ENCODE data around the gene FAM13A. TPM values are rescaled to one million over a fixed set of nuclear protein-coding genes. Genes with fewer than 3 reads are reported as not detected.

FAM13A gene
- total RNA-seq, 1 experiment from 2014 or later: 26.7 TPM

DNA sequence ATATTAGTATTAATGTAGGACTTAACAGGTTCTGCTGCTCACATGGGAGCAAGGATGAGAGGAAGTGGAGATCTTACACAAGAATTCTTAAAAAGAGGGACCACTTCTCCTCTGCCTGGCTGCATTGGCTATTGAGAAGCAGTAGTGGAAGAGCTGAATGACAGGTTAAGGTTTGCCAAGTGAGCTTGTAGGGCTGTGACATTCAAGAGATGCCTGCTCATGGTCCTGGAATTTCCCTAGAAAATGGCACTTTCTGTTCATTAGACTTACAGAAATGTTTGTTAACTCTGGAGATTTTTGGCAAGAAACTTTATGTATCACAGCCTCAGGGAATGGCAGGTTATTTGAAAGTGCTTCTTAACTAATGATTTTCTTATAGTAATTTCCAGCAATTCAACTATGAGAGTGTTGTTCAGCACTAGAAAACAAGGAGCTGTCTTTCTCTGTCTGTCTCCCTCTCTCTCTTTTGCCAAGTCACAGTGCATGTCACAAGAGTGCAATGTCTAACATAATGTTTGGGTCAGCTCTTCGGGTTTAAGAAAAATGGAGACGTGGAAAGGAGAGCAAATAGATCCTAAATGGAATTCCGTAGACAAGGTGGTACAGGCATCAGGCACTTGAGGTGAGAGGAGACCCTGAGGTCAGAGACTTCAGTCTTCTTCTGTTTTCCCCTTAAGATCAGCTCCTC lies 351.0 kb downstream of the FAM13A start:
- ChIA-PET POLR2A (ENCODE audit: unreplicated experiment) (no interaction called here), CTCF (interaction anchor here (0.7 to 1.1 kb wide), 2 partner anchors 43 to 65 kb away, joined by 3 to 7 read pairs; no protein-coding TSS in a partner anchor)
- no peaks in the 10 kb centered on the region for H4K20me1 ChIP-seq (ENCODE audit: insufficient read depth)
- no peaks in the 10 kb centered on the region for H3K4me1 ChIP-seq (replicated peaks; ENCODE audit: insufficient read depth)
- no peak overlapping the region for H3K4me3 ChIP-seq
- TF ChIP-seq, protein P1, sequence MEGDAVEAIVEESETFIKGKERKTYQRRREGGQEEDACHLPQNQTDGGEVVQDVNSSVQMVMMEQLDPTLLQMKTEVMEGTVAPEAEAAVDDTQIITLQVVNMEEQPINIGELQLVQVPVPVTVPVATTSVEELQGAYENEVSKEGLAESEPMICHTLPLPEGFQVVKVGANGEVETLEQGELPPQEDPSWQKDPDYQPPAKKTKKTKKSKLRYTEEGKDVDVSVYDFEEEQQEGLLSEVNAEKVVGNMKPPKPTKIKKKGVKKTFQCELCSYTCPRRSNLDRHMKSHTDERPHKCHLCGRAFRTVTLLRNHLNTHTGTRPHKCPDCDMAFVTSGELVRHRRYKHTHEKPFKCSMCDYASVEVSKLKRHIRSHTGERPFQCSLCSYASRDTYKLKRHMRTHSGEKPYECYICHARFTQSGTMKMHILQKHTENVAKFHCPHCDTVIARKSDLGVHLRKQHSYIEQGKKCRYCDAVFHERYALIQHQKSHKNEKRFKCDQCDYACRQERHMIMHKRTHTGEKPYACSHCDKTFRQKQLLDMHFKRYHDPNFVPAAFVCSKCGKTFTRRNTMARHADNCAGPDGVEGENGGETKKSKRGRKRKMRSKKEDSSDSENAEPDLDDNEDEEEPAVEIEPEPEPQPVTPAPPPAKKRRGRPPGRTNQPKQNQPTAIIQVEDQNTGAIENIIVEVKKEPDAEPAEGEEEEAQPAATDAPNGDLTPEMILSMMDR (conservative IDR thresholded peaks at IDR 0.05): no peak
- TF ChIP-seq EZH2 (IDR thresholded peaks at IDR 0.05; ENCODE audit: low read depth): no peak
- H3K27ac ChIP-seq: no peak overlapping the region
- intact Hi-C loops (cut with micrococcal nuclease; ENCODE audit: unreplicated experiment): no loop called here
- H3K79me2 ChIP-seq (ENCODE audit: low read depth): no peaks in the 10 kb centered on the region
- H3K36me3 ChIP-seq (ENCODE audit: low read depth): no peaks in the 10 kb centered on the region
- H3F3A ChIP-seq (ENCODE audit: insufficient read depth, low read depth): no peaks in the 10 kb centered on the region
- no peaks in the 10 kb centered on the region for H3K27me3 ChIP-seq (ENCODE audit: insufficient read depth, low read depth)
- no peaks in the 10 kb centered on the region for H3K9me2 ChIP-seq (ENCODE audit: insufficient read depth)
- no peaks in the 10 kb centered on the region for H3K9me3 ChIP-seq (ENCODE audit: insufficient read depth, low read depth)
- no peak overlapping the region for H3K4me2 ChIP-seq
- no peak overlapping the region for H2AFZ ChIP-seq
- no peak for DNase-seq
- no TSS peak for BruUV-seq (replicated peaks)

DNA sequence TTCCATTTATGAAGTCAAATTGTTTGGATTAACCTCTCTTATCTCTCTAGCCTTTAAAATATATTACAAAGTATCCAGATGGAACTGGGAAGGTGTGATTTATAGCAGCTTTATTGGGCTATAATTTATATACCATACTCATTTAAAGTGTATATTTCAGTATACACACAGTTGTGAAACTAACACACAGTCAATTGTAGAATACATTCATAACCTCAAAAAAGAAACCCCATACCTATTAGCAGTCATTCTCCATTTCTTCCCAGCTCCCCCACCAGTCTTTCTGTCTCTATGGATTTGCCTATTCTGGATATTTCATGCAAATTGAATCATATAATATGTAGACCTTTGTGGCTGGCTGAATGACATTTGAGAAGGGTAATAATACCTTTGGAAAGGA lies 351.8 kb downstream of the FAM13A start:
- no peaks in the 10 kb centered on the region for H3K27me3 ChIP-seq (ENCODE audit: insufficient read depth, low read depth)
- no peaks in the 10 kb centered on the region for H3K79me2 ChIP-seq (ENCODE audit: low read depth)
- CTCF ChIA-PET: no interaction called here
- no peak overlapping the region for H2AFZ ChIP-seq
- no peak for DNase-seq
- no peaks in the 10 kb centered on the region for H3K36me3 ChIP-seq (ENCODE audit: low read depth)
- no peaks in the 10 kb centered on the region for H3K9me3 ChIP-seq (ENCODE audit: insufficient read depth, low read depth)
- H3K4me2 ChIP-seq: no peak overlapping the region
- H3K27ac ChIP-seq: no peak overlapping the region
- no peak overlapping the region for H3K4me3 ChIP-seq
- no peaks in the 10 kb centered on the region for H3K4me1 ChIP-seq (replicated peaks; ENCODE audit: insufficient read depth)
- no peaks in the 10 kb centered on the region for H3F3A ChIP-seq (ENCODE audit: insufficient read depth, low read depth)
- no peak for TF ChIP-seq EZH2 (IDR thresholded peaks at IDR 0.05; ENCODE audit: low read depth)
- TF ChIP-seq, protein P1 (conservative IDR thresholded peaks at IDR 0.05): no peak
- no peaks in the 10 kb centered on the region for H3K9me2 ChIP-seq (ENCODE audit: insufficient read depth)
- BruUV-seq (replicated peaks): no TSS peak
- intact Hi-C loops (cut with micrococcal nuclease; ENCODE audit: unreplicated experiment): no loop called here
- POLR2A ChIA-PET (ENCODE audit: unreplicated experiment): no interaction called here
- no peaks in the 10 kb centered on the region for H4K20me1 ChIP-seq (ENCODE audit: insufficient read depth)

DNA sequence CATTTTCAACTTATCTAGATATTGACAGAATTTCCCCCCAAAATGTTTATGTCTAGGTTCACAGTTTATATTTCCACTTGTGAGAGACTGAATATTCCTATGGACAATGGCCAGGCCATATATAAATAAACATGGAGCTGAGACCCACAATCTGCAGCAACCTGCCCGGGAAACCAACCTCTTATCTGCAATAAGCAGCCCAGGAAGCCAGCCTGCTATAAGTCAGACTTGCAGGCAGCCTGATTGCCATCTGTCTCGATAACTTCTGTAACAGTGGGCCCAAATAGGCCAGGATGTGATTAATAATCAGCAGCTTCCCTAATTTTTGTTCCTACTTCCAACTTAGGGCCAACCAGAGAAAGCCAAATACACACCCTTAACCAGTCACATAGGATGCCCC lies 354.2 kb downstream of the FAM13A start:
- Histone ChIP-seq H3K79me2 (ENCODE audit: low read depth) (no peaks in the 10 kb centered on the region), H3K9me3 (ENCODE audit: insufficient read depth, low read depth) (no peaks in the 10 kb centered on the region), H3K27me3 (ENCODE audit: insufficient read depth, low read depth) (no peaks in the 10 kb centered on the region), H3K4me3 (no peak overlapping the region), H2AFZ (no peak overlapping the region), H3F3A (ENCODE audit: insufficient read depth, low read depth) (no peaks in the 10 kb centered on the region), H3K4me2 (no peak overlapping the region), H3K36me3 (ENCODE audit: low read depth) (no peaks in the 10 kb centered on the region), H4K20me1 (ENCODE audit: insufficient read depth) (no peaks in the 10 kb centered on the region), H3K9me2 (ENCODE audit: insufficient read depth) (no peaks in the 10 kb centered on the region), H3K27ac (no peak overlapping the region), H3K4me1 (replicated peaks; ENCODE audit: insufficient read depth) (no peaks in the 10 kb centered on the region)
- CTCF ChIA-PET: no interaction called here
- intact Hi-C loops (cut with micrococcal nuclease; ENCODE audit: unreplicated experiment): no loop called here
- POLR2A ChIA-PET (ENCODE audit: unreplicated experiment): no interaction called here
- DNase-seq: no peak
- BruUV-seq (replicated peaks): no TSS peak
- TF ChIP-seq, protein P1 (conservative IDR thresholded peaks at IDR 0.05): no peak
- TF ChIP-seq EZH2 (IDR thresholded peaks at IDR 0.05; ENCODE audit: low read depth): no peak

Data from PC-9 (cell line).